ENCODE results near the gene PNPT1.
"Not testable (repeated sequence)": the region's sequence is repeated elsewhere in the genome, so short reads cannot be mapped to it uniquely, and the experiment has no call there.

PNPT1 gene

DNA sequence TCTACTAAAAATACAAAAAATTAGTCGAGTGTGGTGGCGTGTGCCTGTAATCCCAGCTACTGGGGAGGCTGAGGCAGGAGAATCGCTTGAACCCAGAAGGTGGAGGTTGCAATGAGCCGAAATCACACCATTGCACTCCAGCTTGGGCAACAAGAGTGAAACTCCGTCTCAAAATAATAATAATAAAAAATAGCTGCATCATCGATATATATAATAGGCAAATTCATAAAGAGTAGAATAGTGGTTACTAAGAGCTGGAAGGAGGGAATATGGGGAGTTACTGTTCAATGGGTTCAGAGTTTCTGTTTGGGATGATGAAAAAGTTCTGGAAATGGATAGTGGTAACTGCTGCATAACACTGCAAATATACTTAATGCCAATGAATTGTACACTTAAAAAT, 96.8 kb downstream of the PNPT1 start:
- not testable (repeated sequence) for DNase-seq (ENCODE audit: low spot score)

DNA sequence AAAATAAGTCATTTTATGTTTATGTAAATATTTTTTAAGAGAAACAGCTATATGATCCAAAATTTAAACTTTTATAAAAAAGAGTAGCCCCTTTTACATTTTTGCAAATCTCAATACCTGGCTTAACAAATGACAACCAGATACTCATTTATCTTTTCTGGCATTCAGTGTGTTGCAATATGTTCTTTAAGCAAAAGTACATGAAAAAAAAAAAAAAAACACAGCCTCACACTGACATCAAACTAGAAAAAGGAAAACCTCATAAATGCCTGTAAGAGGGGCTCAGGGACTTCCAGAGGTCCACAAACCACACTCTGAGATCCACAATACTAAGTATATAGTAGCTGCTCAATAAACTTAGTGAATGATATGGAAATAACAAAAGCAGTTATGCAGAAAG, 98.1 kb downstream of the PNPT1 start:
- no peak for DNase-seq (ENCODE audit: low spot score)

DNA sequence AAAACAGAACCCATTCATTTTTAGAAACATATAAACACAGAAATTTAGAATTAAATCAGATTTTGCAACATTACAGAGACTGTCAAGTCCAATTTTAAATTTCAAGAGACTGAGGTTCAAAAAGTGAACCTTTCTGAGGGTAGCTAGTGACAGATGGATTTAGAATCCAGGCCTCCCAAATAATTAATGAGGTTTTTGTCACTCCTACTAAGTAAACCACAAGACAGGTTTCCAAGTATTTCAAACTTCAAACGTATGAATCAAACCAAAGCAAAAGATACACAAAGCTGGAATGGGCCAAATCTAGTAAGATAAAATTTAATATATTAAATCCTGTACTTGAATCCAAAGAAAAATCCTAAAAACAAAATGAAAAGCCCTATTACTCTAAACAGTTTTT, 101.5 kb downstream of the PNPT1 start:
- DNase-seq (ENCODE audit: low spot score), result no peak

DNA sequence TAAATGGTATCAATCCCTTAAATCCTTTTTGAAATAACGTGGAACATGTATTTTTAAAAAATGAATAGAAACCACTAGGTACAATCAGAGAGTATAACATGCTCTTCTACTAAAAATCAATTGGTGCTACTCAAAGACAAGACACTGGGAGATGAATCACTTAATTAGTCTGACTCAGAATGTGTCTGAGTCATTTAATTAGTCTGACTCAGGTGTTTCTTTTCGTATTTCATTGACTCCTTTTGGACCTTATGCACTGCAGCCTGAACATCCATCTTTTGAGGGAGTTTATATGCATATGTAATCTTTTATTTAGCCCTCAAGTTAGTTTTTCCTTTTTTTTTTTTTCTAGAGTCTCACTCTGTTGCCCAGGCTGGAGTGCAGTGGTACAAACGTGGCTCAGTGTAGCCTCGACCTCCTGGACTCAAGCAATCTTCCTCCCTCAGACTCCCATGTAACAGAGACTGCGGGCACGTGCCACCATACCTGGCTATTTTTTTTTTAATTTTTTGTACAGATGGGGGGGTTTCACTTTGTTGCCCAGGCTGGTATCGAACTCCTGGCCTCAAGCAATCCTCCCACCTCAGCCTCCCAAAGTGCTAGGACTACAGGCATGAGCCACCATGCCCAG, 102.7 kb downstream of the PNPT1 start:
- no peak for DNase-seq (ENCODE audit: low spot score)

DNA sequence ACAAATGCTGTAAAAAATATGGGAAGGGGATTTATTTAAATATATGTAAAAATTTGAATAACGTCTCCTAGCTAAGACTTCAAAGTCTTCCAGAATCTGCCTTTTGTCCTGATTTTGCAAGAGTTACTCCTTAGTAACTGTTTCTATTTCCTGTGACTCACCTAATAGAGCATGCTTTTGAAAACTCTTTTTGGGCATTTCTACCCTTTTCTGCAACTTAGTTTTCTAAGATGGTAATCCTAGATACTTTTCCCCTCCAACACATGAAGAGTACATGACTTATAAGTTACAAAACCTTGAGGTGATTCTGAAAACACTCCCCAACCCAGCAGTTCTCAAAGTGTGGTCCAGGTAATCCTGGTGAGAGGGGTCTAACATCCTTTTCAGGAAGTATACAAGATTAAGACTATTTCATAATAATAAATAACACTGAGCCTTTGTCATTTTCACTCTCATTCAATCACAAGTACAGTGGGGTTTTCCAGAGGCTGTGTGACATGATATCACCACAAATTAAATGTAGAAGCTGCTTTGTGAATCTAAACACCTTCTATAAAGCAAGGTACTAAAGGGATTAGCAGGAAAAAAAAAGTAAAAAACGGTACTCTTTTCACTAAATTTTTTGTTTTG, 108.1 kb downstream of the PNPT1 start:
- DNase-seq (ENCODE audit: low spot score), result no peak
